Nephron (organoid): ENCODE measurements around the gene LGMN.
"Not testable (repeated sequence)": the region's sequence is repeated elsewhere in the genome, so short reads cannot be mapped to it uniquely, and the experiment has no call there.

Experiments
- H3K27ac Mint-ChIP-seq, 3 experiments: 2 replicates each; pipeline ENCODE4 v1.8.0; 2020; ENCODE audit warnings: mixed read lengths in 3 of 3, mild to moderate bottlenecking in 2 of 3, moderate library complexity in 1 of 3
- H3K27me3 Mint-ChIP-seq: 2 replicates; pipeline ENCODE4 v1.8.0; 2021; ENCODE audit warnings: low read depth, mild to moderate bottlenecking, moderate library complexity, mixed read lengths
- H3K36me3 Mint-ChIP-seq: 2 replicates; pipeline ENCODE4 v1.8.0; 2020; ENCODE audit warnings: low read depth, mixed read lengths
- H3K4me1 Mint-ChIP-seq: 2 replicates; pipeline ENCODE4 v1.8.0; 2020; ENCODE audit warnings: mixed read lengths
- H3K4me3 Mint-ChIP-seq, 3 experiments: 2 replicates each; pipeline ENCODE4 v1.8.0; 2020; ENCODE audit warnings: mild to moderate bottlenecking in 3 of 3, mixed read lengths in 3 of 3, moderate library complexity in 2 of 3
- H3K9me3 Mint-ChIP-seq: 2 replicates; pipeline ENCODE4 v1.8.0; 2020; ENCODE audit warnings: mixed read lengths
- TF ChIP-seq, protein P1 (sequence below), 3 experiments: fragments of 200-600 bp; sonication (generic); IDR thresholded peaks; one replicate each; pipeline ENCODE4 v1.5.0; 2021; ENCODE audit warnings: antibody characterized with exemption in 3 of 3; ENCODE audit not compliant: unreplicated experiment in 3 of 3

Gene LGMN

DNA sequence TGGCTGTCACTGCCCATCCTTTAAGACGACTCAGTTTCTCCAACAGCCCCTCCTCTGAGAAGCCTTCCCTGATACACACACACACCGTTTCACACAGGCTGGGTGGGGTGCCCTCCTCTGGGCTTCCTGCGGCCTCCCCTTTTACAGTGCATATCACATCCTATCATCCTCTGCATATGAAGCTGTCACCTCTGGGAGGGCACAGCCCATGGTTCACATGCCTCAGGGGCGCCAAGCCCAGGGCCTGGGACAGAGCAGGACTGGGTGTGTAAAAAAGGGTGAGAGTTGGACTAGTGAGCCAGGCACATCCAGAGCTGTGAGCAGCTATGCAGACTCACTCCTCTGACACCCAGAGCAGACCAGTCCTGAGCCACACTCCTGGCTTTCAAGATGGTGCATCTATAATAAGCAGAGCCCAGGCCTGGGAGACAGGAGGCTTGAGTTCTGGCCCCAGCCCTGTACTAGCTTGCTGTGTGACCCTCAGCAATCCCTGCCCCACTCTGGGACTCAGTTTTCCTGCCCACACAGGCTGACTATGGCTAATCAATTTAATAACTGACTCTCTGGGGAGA lies 62.6 kb downstream of the LGMN start:
- H3K4me1 Mint-ChIP-seq, result no peaks in the 10 kb centered on the region

GRCh38 chr14:92684801-92685560 lies 63.4 kb downstream of the LGMN start:
- no peaks in the 10 kb centered on the region for H3K4me1 Mint-ChIP-seq
- no peak overlapping the region for H3K4me3 Mint-ChIP-seq
- H3K27ac Mint-ChIP-seq, result no peak overlapping the region
- TF ChIP-seq, protein P1, sequence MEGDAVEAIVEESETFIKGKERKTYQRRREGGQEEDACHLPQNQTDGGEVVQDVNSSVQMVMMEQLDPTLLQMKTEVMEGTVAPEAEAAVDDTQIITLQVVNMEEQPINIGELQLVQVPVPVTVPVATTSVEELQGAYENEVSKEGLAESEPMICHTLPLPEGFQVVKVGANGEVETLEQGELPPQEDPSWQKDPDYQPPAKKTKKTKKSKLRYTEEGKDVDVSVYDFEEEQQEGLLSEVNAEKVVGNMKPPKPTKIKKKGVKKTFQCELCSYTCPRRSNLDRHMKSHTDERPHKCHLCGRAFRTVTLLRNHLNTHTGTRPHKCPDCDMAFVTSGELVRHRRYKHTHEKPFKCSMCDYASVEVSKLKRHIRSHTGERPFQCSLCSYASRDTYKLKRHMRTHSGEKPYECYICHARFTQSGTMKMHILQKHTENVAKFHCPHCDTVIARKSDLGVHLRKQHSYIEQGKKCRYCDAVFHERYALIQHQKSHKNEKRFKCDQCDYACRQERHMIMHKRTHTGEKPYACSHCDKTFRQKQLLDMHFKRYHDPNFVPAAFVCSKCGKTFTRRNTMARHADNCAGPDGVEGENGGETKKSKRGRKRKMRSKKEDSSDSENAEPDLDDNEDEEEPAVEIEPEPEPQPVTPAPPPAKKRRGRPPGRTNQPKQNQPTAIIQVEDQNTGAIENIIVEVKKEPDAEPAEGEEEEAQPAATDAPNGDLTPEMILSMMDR (IDR thresholded peaks at IDR 0.05; ENCODE audit: unreplicated experiment in 3 of 3), result no peak
- no peaks in the 10 kb centered on the region for H3K36me3 Mint-ChIP-seq
- H3K9me3 Mint-ChIP-seq, result no peaks in the 10 kb centered on the region
- H3K27me3 Mint-ChIP-seq, result peaks cover 19% of the 10 kb centered on the region

More for the DNA sequence above, 62.6 kb downstream of the LGMN start:
- H3K36me3 Mint-ChIP-seq, result no peaks in the 10 kb centered on the region
- no peak overlapping the region for H3K27ac Mint-ChIP-seq
- no peaks in the 10 kb centered on the region for H3K9me3 Mint-ChIP-seq
- H3K4me3 Mint-ChIP-seq, result no peak overlapping the region
- TF ChIP-seq, protein P1 (IDR thresholded peaks at IDR 0.05; ENCODE audit: unreplicated experiment in 3 of 3), result no peak
- peaks cover 26% of the 10 kb centered on the region for H3K27me3 Mint-ChIP-seq

- H3K36me3 Mint-ChIP-seq, result no peaks in the 10 kb centered on the region
- H3K27ac Mint-ChIP-seq, result no peak overlapping the region
- H3K27me3 Mint-ChIP-seq, result peaks cover 12% of the 10 kb centered on the region
- no peaks in the 10 kb centered on the region for H3K9me3 Mint-ChIP-seq
- no peak overlapping the region for H3K4me3 Mint-ChIP-seq
- TF ChIP-seq, protein P1 (IDR thresholded peaks at IDR 0.05; ENCODE audit: unreplicated experiment in 3 of 3), result no peak
- H3K4me1 Mint-ChIP-seq, result no peaks in the 10 kb centered on the region
Observed at GRCh38 chr14:92683041-92683440, 65.4 kb downstream of the LGMN start.

GRCh38 chr14:92680781-92681650 lies 67.4 kb downstream of the LGMN start:
- H3K27ac Mint-ChIP-seq, result no peak overlapping the region
- no peaks in the 10 kb centered on the region for H3K9me3 Mint-ChIP-seq
- no peaks in the 10 kb centered on the region for H3K4me1 Mint-ChIP-seq
- TF ChIP-seq, protein P1 (IDR thresholded peaks at IDR 0.05; ENCODE audit: unreplicated experiment in 3 of 3), result peak; percentile 87 to 95 (median 91)
- no peaks in the 10 kb centered on the region for H3K36me3 Mint-ChIP-seq
- H3K27me3 Mint-ChIP-seq, result peaks cover 4% of the 10 kb centered on the region
- no peak overlapping the region for H3K4me3 Mint-ChIP-seq

GRCh38 chr14:92680330-92680729 lies 68.1 kb downstream of the LGMN start:
- H3K27ac Mint-ChIP-seq, H3K27me3 Mint-ChIP-seq, H3K36me3 Mint-ChIP-seq, H3K4me1 Mint-ChIP-seq, H3K9me3 Mint-ChIP-seq, H3K4me3 Mint-ChIP-seq: not testable (repeated sequence)

GRCh38 chr14:92679246-92679645 lies 69.2 kb downstream of the LGMN start:
- Mint-ChIP-seq H3K4me3 (no peak overlapping the region), H3K4me1 (no peaks in the 10 kb centered on the region), H3K27ac (no peak overlapping the region), H3K36me3 (peaks cover 4% of the 10 kb centered on the region), H3K9me3 (no peaks in the 10 kb centered on the region), H3K27me3 (no peaks in the 10 kb centered on the region)
- TF ChIP-seq, protein P1 (IDR thresholded peaks at IDR 0.05; ENCODE audit: unreplicated experiment in 3 of 3), result no peak
